HL-60 (cell line): Measurements from ENCODE around the gene SEZ6.

Source experiments
- DNase-seq, 2 experiments: peaks; one replicate each; pipeline ENCODE4 v3.0.0-alpha.2; 2010 to 2020; ENCODE audit warnings: low read depth in 1 of 2, low spot score in 1 of 2
- H3K27ac ChIP-seq: fragments of 250-450 bp; sonication (Bioruptor Pico); replicated peaks from 2 replicates; pipeline ENCODE4 v1.5.1; 2020; ENCODE audit warnings: mild to moderate bottlenecking, moderate library complexity
- H3K27me3 ChIP-seq: fragments of 250-450 bp; sonication (Bioruptor Pico); 2 replicates; pipeline ENCODE4 v1.5.1; 2021; ENCODE audit warnings: mild to moderate bottlenecking, moderate library complexity; ENCODE audit not compliant: insufficient read depth, poor library complexity, severe bottlenecking
- H3K4me3 ChIP-seq: replicated peaks from 2 replicates; pipeline ENCODE4 v1.5.1; 2011; ENCODE audit warnings: mild to moderate bottlenecking, control low read depth, low read length; ENCODE audit not compliant: insufficient read depth
- GABPA ChIP-seq: IDR thresholded peaks from 2 replicates; pipeline ENCODE4 v1.6.1; 2012; ENCODE audit warnings: low read depth
- POLR2AphosphoS5 ChIP-seq: IDR thresholded peaks from 2 replicates; pipeline ENCODE4 v1.6.1; 2012; ENCODE audit warnings: low read depth
- SPI1 ChIP-seq: IDR thresholded peaks from 2 replicates; pipeline ENCODE4 v1.6.1; 2012; ENCODE audit warnings: low read depth, mild to moderate bottlenecking, borderline replicate concordance
- TF ChIP-seq, protein P1 (sequence below): IDR thresholded peaks from 2 replicates; pipeline ENCODE4 v1.6.1; 2012; ENCODE audit warnings: low read depth; ENCODE audit not compliant: insufficient replicate concordance
- TF ChIP-seq, protein P2 (sequence below): IDR thresholded peaks from one replicate; pipeline ENCODE4 v1.5.1; 2011; ENCODE audit warnings: low read length, control low read depth, inconsistent platforms; ENCODE audit not compliant: insufficient read depth

The SEZ6 gene

DNA sequence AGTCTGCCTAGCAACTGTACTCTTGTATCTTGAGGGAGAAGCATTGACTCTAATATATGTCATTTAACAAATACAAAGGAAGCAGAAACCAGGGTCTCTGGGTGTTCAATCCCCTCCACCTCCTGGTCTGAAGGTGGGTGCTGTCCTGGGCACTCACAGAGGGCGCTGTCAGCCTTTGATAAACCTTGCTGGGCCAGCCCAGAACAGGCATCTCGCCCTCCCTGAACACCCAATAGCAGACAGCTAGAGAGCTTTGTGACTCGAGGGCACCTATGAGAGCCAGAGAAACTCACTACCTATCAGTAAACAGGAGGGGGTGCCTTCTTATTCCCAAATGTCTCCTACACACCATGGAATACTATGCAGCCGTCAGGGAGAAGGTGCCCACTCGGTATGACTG lies 30.8 kb upstream of the SEZ6 start:
- Histone ChIP-seq H3K27me3 (peaks cover 6% of the 10 kb centered on the region), H3K27ac (no peak overlapping the region), H3K4me3 (no peak overlapping the region)
- TF ChIP-seq, protein P1, sequence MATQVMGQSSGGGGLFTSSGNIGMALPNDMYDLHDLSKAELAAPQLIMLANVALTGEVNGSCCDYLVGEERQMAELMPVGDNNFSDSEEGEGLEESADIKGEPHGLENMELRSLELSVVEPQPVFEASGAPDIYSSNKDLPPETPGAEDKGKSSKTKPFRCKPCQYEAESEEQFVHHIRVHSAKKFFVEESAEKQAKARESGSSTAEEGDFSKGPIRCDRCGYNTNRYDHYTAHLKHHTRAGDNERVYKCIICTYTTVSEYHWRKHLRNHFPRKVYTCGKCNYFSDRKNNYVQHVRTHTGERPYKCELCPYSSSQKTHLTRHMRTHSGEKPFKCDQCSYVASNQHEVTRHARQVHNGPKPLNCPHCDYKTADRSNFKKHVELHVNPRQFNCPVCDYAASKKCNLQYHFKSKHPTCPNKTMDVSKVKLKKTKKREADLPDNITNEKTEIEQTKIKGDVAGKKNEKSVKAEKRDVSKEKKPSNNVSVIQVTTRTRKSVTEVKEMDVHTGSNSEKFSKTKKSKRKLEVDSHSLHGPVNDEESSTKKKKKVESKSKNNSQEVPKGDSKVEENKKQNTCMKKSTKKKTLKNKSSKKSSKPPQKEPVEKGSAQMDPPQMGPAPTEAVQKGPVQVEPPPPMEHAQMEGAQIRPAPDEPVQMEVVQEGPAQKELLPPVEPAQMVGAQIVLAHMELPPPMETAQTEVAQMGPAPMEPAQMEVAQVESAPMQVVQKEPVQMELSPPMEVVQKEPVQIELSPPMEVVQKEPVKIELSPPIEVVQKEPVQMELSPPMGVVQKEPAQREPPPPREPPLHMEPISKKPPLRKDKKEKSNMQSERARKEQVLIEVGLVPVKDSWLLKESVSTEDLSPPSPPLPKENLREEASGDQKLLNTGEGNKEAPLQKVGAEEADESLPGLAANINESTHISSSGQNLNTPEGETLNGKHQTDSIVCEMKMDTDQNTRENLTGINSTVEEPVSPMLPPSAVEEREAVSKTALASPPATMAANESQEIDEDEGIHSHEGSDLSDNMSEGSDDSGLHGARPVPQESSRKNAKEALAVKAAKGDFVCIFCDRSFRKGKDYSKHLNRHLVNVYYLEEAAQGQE, result no peak
- TF ChIP-seq GABPA (no peak), SPI1 (no peak)
- TF ChIP-seq, protein P2, sequence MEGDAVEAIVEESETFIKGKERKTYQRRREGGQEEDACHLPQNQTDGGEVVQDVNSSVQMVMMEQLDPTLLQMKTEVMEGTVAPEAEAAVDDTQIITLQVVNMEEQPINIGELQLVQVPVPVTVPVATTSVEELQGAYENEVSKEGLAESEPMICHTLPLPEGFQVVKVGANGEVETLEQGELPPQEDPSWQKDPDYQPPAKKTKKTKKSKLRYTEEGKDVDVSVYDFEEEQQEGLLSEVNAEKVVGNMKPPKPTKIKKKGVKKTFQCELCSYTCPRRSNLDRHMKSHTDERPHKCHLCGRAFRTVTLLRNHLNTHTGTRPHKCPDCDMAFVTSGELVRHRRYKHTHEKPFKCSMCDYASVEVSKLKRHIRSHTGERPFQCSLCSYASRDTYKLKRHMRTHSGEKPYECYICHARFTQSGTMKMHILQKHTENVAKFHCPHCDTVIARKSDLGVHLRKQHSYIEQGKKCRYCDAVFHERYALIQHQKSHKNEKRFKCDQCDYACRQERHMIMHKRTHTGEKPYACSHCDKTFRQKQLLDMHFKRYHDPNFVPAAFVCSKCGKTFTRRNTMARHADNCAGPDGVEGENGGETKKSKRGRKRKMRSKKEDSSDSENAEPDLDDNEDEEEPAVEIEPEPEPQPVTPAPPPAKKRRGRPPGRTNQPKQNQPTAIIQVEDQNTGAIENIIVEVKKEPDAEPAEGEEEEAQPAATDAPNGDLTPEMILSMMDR, result no peak
- no peak for DNase-seq

DNA sequence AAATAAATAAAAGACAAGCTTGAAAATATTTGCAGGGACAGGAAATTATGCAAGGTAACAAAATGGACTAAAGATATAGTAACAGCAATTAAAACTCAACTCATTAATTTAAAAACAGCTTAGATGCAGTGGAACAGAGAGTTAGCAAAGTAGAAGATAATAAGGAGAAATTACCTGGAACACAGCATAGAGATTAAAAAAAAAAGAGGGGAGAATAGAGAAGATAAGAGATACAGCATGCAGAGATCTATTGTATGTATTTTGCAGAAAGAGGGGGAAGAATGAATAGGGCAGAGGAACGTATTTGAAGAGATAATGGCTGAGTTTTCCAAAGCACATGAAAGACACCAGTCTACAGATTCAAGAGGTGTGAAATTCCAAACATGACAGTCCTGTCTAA lies 28.7 kb upstream of the SEZ6 start:
- no peak for TF ChIP-seq POLR2AphosphoS5
- TF ChIP-seq, protein P2, result no peak
- TF ChIP-seq SPI1, result no peak
- TF ChIP-seq GABPA, result no peak
- DNase-seq, result no peak
- peaks cover 6% of the 10 kb centered on the region for H3K27me3 ChIP-seq
- no peak overlapping the region for H3K27ac ChIP-seq
- H3K4me3 ChIP-seq, result no peak overlapping the region

DNA sequence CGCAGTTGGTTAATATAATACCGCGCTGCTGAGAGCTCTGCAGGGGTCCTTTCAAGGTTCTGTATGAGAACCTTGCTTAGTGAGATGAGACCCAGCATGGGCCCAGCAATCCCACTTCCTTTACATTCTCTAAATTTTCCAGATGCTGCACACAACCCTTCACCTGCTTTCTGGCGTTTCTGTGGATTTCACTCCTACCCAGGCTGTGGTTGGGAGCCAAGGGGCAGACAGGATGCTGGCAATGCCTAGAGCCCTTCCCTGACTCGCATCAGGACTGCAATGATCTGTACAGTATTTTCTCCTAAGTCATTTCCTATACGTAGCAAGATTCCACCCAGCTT lies 27.0 kb upstream of the SEZ6 start:
- H3K4me3 ChIP-seq, result no peak overlapping the region
- H3K27ac ChIP-seq, result no peak overlapping the region
- TF ChIP-seq GABPA (no peak), SPI1 (no peak), POLR2AphosphoS5 (no peak)
- TF ChIP-seq, protein P2, result no peak
- TF ChIP-seq, protein P1, result no peak
- DNase-seq, result no peak
- H3K27me3 ChIP-seq, result peaks cover 6% of the 10 kb centered on the region

DNA sequence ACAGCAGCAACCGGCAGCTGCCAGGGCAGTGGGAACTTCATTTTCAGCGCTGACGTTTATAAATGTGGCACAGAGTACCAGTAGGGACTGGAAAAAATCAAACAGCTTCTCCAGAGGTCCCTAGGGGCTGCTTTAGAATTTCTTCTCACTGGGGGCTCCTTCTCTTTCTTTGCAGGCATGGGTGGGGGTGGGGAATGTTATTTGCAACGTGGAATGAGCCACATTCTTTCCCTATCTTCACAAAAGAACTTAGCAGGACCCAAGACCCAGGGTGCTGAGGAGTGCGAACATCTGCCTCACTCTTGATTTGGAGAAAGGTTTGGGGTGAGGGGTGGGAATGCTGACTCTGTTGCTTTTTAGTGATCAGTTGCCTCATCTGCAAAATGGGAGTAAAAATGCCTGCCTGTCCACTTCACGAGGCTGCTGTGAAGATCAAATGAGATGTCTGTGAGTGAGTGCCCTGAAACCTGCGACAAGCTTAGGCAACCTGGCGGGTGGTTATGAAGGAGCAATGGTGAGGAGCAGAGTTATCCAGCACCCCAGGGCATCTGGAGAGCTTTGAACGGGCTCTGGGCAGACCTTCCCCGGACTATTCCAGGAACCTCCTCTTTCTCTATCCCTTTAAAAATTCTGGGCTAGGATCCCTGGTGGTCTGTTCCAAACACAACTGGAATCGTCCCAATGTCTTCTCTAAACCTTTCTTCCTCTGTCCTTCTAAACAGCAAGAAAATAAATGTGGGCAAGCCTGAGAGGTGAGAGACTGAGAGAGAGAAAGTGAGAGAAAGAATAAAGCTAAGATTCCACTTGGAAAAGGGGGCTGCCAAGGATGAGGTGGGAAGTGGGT lies 26.4 kb upstream of the SEZ6 start:
- Histone ChIP-seq H3K27me3 (peaks cover 6% of the 10 kb centered on the region), H3K27ac (no peak overlapping the region), H3K4me3 (no peak overlapping the region)
- TF ChIP-seq, protein P2, result no peak
- no peak for TF ChIP-seq GABPA
- TF ChIP-seq SPI1, result no peak
- TF ChIP-seq, protein P1, result no peak
- no peak for TF ChIP-seq POLR2AphosphoS5
- DNase-seq, result no peak
